ENCODE measurements around the gene OR7G1. TPM values are rescaled to one million over a fixed set of nuclear protein-coding genes. Genes with fewer than 3 reads are reported as not detected.

The OR7G1 gene
- total RNA-seq, 2 donors from 2014 or later = not detected

Other genes starting within 250 kb of the OR7G1 start
- gene MUC16, start 105.4 kb downstream of the OR7G1 start, total RNA-seq = under 1 TPM; 0.02 to 0.21 TPM
- gene OR1M1, start 28.7 kb downstream of the OR7G1 start, total RNA-seq = not detected
- not detected for gene OR7G2, start 8.3 kb downstream of the OR7G1 start, total RNA-seq
- gene OR7G3, start 11.2 kb upstream of the OR7G1 start, total RNA-seq = not detected
- 10 to 100 TPM; 37.7 to 49.1 TPM for gene ZNF317, start 24.6 kb upstream of the OR7G1 start, total RNA-seq
- gene OR7D2, start 63.2 kb upstream of the OR7G1 start, total RNA-seq = under 1 TPM in 1 of 2 donors, not detected in 1; 0.11 TPM
- not detected for gene OR7D4, start 103.8 kb upstream of the OR7G1 start, total RNA-seq
- not detected for gene OR7E24, start 135.2 kb upstream of the OR7G1 start, total RNA-seq
- 1 to 10 TPM; 3.7 to 8.7 TPM for gene ZNF699, start 194.1 kb upstream of the OR7G1 start, total RNA-seq
- 10 to 100 TPM in 1 of 2 donors, 1 to 10 TPM in 1; 3.9 to 14.3 TPM for gene ZNF559, start 208.4 kb upstream of the OR7G1 start, total RNA-seq
- 1 to 10 TPM in 1 of 2 donors, under 1 TPM in 1; 0.35 to 1.8 TPM for gene ZNF177, start 247.2 kb upstream of the OR7G1 start, total RNA-seq